CMK (cell line): ENCODE results near the gene ZC3H13.

Source experiments
- DNase-seq: peaks from one replicate; pipeline ENCODE4 v3.0.0-alpha.2; 2010; ENCODE audit warnings: low read depth

ZC3H13 gene

DNA sequence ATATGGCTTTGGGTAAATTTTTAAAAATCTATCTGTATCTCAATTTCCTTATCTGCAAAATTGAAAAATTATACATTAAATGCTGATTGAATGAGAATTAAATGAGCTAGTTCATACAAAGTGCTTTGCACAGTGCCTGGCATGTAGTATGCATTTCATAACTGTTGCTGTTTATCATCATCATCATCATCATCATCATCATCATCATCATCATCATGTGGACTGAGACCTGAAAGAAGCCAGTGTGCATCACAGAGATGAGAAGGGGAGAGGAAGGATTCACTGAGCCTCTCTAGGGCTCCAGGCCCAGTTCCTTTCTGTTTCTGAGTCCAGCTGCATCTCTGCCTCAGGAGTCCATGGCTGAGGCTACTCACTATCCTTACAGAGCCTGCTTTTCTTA is 6.9 kb upstream of the ZC3H13 start:
- no peak for DNase-seq

DNA sequence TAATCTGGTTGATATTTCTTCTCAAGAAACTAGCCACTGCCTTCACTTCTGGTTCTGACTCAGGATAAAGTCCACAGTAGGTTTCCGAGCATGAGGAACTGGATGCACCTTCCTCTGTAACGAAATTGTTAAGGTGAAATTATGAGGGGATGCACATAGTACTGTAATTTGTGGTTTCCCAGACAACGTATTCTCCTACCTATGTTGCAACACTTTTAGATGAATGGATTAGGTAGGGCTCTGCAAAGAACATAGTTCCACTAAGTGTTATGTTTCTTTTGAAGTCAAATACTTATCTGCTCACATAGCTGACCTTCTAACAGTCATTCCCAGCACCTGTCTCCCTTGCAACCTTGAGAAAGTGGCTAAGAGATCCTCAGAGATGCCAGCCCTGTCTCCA is 5.7 kb upstream of the ZC3H13 start:
- DNase-seq: no peak

DNA sequence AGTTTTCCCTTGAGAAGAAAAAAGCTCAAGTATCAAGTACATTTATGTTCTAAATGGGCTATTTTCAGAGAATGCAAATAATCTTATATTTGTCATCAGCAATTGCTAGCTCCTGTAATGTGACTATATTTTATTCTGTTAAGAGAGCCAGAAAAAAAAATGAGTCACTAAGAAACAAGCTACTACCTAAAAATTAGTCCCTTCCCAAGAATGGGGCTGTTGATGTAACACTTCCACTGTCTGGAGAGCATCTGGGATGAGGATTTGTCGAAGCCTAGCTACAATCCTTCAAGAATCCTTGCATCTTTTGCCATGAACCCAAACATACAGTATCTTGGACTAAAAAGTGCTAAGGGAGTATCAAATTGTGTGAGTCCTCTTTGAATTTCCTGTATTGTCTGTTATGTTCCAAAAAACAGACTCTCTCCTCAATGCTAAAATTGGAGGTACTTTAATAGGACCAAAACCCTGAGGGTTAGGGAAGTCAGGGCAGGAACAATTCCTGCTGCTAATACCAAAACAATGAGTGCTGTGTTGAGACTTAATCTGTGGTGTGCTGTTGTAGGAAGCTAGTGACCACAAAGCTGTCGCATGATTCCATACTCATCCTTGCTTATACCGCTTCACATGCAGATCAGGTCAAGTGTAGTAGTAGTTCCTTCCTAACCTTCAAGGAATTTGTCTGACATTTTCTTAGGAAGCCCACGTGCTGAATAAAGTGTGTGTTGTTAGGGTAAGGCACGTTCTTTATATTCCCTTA is 4.9 kb upstream of the ZC3H13 start:
- DNase-seq: no peak

DNA sequence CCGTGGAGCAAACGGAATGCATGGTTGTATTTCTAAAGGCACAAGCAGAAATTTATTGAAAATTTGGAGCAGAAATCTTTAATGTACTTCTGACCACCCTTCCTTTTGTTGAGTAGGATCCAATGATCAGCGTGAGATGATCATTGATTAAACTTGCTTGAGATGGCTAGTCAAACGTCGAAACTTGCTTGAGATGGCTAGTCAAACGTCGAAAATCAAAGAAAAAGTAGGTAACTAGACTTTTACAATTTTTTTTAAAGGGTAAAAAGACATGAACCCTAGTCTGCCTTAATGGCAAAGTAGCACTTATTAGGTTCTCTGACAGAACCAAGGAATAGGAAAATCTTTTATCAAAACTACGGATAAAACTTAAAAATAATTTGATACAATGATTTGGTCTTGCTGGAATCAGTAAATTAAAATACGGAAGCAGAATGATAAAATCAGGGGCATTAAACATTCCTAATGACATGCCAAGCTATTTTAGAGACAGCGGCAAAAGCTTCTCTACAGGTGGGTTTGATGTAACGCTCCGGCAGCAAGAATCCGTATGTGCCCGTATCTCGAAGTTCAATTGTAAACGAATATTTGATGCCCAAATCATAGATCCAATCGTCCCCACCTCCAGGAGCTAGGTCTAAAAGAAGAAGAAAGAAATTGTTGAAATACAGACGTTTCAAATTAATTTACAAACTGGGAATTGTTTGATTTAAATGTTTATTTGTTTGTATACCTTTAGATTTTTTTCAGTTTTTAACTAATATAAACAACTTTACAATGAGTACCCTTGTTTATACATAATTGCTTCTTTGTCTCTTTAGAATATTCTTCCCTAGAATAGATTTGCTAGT is 841 bp upstream of the ZC3H13 start:
- DNase-seq: no peak

DNA sequence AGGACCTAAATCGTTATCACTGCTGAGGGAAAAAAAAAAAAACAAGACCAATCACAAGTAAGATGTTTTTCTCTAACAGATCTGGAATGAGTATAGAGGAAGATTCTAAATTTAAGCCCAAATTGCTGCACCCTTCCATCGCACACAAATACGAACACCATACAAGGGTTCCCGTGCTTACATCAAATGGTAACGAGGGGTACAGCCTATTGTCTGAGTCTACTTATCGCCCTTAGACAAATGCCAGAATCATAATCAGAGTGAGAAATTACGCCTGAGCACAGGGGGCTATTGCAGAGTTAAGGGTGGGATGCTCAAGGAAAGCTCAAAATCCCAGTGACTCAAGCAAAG is 603 bp downstream of the ZC3H13 start:
- DNase-seq: no peak

DNA sequence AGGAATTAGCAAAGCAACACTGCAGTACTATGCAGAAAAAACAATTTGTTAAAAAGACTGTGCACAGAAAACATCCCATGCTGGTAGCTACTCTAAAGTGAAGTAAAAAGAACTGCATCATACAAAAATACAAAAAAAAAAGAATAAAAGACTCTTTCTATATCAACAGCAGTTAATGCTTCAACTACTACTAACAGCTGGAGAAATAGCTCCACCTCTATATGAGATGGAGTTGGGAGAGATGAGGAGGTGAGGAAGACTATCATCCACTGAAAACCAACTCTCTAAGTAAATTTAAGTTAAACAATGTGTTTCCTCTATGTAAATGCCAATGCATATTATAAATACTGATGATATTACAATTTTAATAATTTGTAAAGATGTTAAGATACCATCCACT is 1.8 kb downstream of the ZC3H13 start:
- DNase-seq: no peak

DNA sequence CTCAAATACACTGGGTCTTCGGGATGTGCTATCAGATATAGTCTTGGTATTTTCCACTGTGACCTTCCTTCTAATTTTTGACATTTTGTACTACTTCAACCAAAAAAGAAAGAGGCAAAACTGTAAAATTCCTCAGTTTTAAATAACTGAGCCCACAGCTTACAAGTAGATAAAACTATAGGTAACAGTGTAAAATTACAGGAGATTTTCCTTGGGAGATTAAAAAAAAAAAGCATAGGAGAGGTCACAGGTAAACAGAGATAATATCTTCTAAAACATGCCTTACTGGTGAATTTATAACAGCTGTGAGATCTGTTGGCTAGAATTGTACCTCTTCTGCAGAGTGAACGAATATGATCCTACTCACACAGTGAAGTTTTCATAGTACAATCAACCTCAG is 7.1 kb downstream of the ZC3H13 start:
- no peak for DNase-seq

DNA sequence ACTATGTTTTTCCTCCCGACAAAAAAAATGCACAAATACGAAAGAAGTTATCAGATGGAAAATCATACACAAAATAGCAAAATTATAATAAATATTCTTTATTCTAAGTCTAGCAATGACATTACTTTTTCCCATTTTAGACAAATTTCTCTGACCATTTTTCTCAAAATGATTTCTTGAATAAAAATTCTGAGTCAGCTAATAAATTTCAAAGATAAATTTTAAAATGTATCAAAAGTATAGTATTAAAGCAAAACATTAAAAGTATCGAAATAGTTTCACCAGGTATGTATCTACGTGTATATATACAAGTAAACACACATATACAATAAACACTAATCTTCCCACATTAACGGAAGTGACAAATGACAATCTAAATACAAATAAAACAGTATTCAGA is 8.9 kb downstream of the ZC3H13 start:
- no peak for DNase-seq

DNA sequence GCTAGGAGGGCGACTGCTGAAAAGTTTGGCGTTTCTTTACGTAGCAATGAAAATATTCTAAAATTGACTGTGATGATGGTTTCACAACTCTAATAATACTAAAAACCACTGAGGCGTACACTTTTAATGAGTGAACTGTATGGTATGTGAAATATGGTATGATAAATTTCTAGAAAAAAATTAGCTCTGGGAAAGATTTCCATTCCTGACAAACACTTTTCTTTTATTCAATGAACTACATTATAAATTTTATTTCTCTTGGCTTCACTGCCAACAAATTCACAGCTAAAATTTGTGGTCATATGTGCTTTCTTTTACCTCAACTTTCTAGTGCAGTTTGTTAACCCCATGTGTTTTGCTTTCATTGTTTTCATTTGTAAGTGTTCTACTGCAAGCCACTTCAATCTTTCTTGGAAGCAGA is 11.1 kb downstream of the ZC3H13 start:
- DNase-seq: no peak

DNA sequence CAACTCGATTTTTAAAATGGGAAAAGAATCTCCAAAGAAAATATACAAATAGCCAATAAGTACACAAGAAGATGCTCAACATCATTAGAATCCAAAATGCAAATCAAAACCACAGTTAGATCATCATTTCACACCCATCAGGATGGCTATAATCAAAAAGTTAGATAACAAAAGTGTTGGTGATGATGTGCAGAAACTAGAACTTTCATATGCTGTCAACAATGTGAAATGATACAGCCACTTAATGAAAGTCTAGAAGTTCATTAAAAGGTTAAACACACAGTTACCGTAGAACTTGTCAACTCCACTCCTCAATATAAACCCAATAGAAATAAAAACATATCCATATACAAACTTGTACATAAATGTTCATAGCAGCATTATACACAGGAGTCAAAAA is 11.8 kb downstream of the ZC3H13 start:
- DNase-seq: no peak

DNA sequence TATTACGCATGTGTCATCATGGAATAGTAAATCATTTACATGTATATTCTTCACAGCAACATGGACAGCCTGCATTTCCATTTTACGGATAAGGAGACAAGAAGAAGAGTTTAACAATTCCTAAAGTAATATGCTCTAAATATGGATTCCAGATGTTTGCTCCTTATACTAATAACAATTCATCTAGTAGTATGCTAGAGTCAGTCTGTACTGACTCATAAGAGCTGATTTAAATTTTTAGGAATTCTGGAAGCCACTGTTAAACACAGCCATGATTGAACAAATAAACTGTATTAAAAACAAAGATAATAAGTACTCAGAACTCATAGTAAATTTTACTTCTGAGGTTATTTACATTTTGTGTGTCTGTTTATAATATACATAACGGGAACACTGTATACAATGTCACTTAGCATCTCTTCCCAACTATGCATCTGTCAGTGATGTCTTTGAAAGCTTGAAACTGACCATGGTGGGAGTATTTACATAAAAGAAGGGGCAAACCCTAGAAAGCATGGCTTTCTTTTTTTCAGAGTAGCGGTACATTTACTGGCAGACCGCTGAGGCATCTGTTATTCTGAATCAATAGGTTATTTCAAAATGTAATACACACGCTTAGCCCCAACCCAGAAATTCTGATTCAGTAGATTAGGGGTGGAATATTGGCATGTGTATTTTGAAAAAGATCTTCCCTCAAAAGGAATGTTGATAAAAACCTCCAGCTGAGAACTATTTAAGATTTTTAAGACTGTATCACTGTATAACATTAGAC is 12.9 kb downstream of the ZC3H13 start:
- DNase-seq: no peak

DNA sequence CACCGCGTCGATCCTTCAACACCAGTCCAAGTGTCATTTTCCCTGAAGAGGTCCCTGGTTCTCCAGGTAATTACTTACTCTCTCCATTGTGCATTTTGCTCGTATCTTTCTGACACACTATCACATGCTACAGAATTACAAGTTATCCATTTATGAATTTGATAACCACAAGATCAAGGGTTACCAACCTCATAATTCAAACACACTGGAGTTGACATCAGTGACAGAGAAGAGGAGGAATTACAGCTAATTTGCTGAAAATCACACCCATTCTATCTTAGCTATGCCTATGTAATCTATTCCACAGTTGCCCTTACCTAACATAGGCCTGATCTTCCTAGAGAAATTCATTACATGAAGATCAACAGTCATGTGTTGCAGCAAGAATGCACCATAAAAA is 14.2 kb downstream of the ZC3H13 start:
- no peak for DNase-seq

DNA sequence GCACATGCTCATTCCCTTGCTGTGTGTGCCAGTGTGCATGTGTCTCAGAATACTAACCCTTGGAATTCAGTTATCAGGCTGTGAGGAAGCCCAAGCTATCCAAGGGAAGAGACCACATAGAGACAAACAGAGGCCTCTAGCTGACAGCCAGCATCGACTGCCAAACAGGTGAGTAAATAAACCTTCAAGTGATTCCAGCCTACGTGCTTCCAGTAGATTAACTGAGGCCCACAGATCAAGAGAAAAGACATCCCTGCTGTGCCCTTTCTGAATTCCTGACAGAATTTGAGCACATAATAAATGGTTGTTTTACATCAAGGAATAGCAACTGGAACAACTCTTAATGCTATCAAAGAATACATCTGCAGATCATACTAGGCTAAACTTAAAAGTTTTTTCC is 17.5 kb downstream of the ZC3H13 start:
- DNase-seq: no peak

DNA sequence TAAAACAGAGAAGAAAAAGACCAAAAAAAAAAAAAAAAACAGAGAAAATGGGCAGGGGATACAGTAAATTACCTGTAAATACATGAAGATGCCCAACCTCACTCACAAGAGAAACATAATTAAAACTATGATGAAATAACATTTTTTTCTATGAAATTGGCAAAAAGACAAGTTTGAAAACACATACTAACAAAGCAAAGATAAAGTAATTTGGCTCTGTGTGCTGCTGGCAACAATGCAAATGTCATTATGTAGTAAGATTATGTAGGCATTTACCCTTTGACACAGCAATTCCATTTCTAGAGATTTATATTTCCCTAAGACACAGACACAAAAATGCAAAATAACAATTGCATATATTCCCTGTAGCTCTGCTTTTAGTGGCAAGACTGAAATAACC is 20.2 kb downstream of the ZC3H13 start:
- DNase-seq: no peak

DNA sequence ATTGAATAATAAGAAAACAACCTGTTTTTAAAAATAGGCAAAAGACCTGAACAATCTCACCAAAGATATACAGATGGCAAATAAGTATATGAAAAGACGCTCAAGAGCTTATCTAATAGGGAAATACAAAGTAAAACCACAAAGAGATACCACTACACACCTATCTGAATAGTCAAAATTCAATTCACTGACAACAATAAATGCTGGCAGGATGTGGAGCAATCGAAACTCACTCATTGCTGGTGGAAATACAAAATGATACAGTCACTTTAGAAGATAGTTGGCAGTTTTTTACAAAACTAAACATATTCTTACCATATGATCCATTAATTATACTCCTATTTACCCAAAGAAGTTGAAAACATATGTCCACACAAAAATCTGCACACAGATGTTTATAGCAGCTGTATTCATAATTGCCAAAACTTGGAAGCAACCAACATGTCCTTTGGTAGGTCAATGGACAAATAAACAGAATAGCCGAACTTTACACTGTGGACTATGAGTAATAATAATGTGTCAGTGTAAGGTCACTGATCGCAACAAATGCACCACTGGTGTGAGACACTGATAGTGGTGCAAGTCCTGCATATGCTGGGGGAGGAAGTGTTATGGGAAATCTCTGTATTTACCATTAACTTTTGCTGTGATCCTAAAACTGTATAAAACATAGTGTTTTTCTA is 20.8 kb downstream of the ZC3H13 start:
- DNase-seq: no peak

DNA sequence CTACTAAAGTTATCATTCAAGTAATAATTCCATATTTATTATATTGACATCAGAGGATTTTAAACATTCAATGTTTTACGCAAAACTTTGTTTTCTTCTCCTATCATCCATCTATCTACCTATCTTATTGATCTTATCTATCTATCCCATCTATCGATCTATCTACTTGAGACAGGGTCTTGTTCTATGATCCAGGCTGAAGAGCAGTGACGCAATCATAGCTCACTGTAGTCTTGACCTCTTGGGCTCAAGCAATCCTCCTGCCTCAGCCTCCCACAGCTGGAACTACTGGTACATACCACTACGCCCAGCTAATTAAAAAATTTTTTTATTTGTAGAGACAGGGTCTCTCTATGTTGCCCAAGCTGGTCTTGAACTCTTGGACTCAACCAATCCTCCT is 27.4 kb downstream of the ZC3H13 start:
- DNase-seq: no peak

DNA sequence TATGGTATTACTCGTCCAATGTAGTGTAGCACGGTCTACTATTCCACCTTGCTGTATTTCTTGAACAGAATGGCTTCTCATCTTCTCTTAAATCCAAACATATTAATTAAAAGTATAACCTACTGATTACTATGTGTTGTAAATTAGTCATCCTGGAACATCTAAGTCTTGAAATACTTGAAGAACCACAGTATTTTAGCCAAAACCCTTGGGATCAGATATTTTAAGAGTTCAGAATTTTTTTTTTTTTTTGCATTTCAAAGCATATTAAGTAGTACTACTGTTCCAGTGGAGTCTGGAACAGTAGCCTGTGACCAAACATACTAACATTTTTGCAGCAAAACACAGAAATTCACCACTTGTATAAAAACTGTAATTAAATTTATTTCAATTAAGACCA is 30.1 kb downstream of the ZC3H13 start:
- no peak for DNase-seq

DNA sequence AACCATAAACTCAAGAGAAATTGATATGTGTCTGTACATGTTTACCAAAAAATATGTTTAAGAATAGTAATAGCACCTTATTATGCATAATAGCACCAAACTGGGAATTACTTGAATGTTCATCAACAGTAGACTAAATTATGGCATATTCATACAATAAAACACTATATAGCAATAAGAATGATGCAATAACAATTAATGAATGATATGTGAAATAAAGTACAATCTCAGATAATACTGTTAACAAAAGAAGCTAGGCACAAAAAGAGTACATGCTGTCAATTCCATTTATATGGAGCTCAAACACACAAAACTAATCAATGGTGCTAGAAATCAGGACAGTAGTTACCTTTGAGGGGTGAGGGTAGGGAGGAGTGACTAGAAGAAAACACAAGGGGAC is 36.3 kb downstream of the ZC3H13 start:
- DNase-seq: no peak

DNA sequence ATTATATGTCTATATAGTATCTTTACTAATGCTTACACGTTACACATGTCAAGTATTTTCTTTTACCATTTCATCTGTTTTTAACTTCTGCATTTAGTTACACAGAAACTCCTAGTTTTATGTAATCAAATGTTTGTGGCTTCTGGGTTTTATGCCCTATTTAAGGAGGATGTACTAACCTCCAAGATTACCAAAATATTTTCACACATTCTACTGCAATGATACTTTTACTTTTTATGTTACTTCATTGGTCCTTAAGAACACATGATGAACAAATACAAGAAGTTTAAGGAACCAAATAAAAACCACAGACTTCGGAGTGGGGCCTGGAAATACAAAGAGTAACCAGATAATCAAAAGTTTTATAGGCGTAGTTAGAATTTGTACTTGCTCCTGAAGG is 37.2 kb downstream of the ZC3H13 start:
- no peak for DNase-seq

DNA sequence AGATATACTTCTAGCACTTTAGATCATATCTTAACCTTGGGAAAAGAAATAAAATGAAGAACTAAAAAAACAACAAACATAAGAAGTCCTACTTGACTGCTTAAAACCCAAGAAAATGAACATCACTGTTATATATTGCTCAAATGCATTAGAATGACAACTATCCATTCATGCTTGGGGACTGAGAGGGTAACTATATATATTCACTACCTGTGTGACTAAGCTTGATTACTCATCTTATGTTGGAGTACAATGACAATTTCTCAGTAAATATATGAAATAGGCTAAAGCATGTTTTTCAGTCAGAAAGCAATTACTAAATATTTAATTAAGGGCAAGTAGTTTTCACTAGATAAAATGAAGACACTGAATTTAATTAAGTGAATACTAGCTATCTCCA is 40.1 kb downstream of the ZC3H13 start:
- no peak for DNase-seq

DNA sequence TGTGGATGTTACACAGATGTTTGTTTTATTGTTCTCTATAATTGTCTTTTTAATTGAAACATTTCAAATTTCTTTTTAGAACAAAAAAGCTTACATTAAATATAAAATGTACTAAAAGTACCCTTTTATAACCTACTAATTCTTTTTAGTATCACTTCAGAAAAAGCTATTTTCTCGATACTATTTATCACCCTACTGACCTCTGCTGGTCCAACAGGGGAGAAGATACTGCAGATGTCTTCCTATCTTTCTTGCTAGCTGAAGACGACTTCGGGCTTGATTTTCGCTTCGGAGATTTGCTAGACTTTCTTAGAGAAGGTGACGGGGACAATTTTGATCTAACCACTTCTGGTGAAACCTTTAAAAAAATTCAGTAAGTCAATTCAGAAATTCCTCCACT is 42.4 kb downstream of the ZC3H13 start:
- DNase-seq: no peak

DNA sequence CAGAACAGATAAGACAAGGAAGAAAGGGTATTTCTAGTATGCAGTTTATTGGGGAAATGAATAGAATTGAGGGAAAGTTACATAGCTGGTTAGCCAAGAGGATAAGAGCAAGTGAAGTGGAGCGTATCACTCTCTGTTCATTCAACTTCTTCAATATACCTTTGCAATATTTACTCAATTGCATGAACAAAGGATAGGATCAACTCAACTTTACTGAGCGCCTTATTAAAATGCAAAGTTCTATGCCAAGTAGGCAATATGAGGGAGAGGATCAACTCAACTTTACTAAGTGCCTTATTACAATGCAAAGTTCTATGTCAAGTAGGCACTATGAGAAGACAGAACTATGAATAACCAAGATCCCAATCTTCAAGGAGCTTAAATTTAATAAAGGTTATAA is 43.9 kb downstream of the ZC3H13 start:
- no peak for DNase-seq
